Cardiac fibroblast (primary cell): ENCODE data around the gene CCDC93.

ENCODE experiments used
- DNase-seq, 2 donors: peaks; one replicate each; pipeline versions ENCODE4 v3.0.0 to v3.0.0-alpha.2; 2010; ENCODE audit warnings: low read depth in 2 of 2
- H3K4me3 ChIP-seq, 2 donors: replicated peaks in 1 of 2; 1 replicate in 1 of 2; 2 replicates in 1 of 2; pipeline ENCODE4 v1.5.1; 2011; ENCODE audit warnings: low read depth in 2 of 2, low read length in 2 of 2, mild to moderate bottlenecking in 2 of 2, moderate library complexity in 1 of 2
- CTCF ChIP-seq: IDR thresholded peaks from one replicate; pipeline ENCODE4 v1.5.1; 2011; ENCODE audit warnings: low read depth, mild to moderate bottlenecking, low read length, inconsistent platforms

CCDC93 gene

GRCh38 chr2:117997872-117998454, 15.9 kb downstream of the CCDC93 start:
- DNase-seq, result no peak
- no peak overlapping the region for H3K4me3 ChIP-seq
- TF ChIP-seq CTCF, result no peak

- no peak for DNase-seq
- no peak for TF ChIP-seq CTCF
- H3K4me3 ChIP-seq, result no peak overlapping the region
These were observed 17.3 kb downstream of the CCDC93 start for GRCh38 chr2:117996525-117996924.

DNA sequence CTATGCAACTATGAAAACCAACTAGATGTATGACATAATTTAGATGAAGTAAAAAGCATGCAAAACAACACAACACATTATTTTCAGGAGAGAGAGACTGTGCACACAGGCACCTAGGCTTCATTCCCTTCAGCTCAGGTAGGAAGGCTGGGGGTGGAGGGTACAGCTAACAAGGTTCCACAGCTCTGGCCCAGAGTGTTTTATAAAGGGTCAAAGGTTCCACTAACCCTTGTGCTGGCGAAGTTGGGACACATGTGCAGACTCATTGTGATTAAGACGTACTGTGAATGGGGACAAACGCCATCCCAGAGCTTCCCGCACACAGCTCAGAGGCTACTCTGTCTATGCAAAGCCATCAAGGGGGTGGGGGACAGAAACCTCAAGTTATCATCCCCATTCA, 19.1 kb downstream of the CCDC93 start:
- no peak overlapping the region for H3K4me3 ChIP-seq
- no peak for TF ChIP-seq CTCF
- DNase-seq, result no peak

DNA sequence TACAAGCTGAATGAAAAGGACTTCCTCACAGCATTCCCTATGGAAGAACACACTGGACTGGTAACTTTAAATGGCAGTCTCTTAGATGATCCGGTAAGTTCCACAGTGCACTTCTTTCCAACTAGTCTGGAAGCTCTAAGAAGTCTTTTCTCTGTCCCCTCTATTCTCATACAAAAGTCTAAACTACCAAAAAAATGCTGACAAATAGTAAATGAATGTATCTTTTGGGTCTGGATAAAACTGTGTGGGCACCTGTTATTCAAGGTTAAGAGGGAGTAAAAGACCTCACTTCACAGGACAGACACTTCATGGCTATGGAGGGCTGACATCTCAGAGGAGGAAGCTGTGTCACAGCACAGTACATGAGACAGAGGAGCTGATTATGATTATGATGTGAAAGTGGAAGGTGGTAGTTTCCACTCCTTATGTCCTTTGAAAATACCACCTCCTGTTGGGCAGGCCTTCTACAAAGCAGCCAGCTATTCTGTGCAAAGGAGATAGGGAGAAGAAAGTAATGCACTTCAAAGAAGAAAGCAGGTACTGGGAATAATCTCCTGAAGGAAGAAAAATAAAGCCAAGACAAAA, 23.9 kb downstream of the CCDC93 start:
- no peak for TF ChIP-seq CTCF
- no peak overlapping the region for H3K4me3 ChIP-seq
- no peak for DNase-seq

- no peak for DNase-seq
- no peak overlapping the region for H3K4me3 ChIP-seq
- no peak for TF ChIP-seq CTCF
These were observed 26.7 kb downstream of the CCDC93 start for GRCh38 chr2:117987121-117987520.

- no peak for DNase-seq
- peak; percentile 7 for TF ChIP-seq CTCF
- no peak overlapping the region for H3K4me3 ChIP-seq
These were observed 28.8 kb downstream of the CCDC93 start for GRCh38 chr2:117985092-117985491.

DNA sequence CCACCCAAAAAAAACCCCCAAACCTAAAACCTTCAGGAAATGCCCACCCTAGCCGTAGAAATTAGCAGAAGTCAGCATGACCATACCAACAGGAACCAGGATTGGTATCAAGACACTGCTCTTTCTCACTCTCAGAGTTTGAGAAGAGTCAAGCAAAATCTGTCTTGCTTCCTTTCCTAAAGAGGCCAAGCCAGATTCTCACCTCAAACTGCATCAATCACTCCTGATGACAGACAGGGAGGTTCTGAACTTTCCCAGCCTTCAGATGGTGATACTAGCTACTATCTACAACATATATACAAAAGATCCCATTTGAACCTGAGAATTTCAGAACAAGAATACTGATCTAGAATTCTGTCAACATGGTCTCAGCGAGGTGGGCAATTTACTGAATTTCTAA, 29.7 kb downstream of the CCDC93 start:
- no peak for DNase-seq
- no peak for TF ChIP-seq CTCF
- no peak overlapping the region for H3K4me3 ChIP-seq
